ENCODE measurements around the gene PPP5C. TPM values are rescaled to one million over a fixed set of nuclear protein-coding genes. Genes with fewer than 3 reads are reported as not detected.

The PPP5C gene
- total and polyA plus RNA-seq, 9 of the 15 experiments (the other 6 are each of a cell fraction or from before 2014, with no cell fraction given) = 1.9 to 166 (median 108) TPM

GRCh38 chr19:46319613-46320012 lies 27.3 kb upstream of the PPP5C start:
- POLR2A ChIA-PET = interaction anchor here (0.7 kb wide), 2 partner anchors 281 to 329 kb away, joined by 3 read pairs; partner anchors contain the start of gene CALM3

More at GRCh38 chr19:46319613-46320012, 27.3 kb upstream of the PPP5C start:
- H3K36me3 ChIP-seq (ENCODE audit: control insufficient read depth, insufficient read depth, low read length) = no peaks in the 10 kb centered on the region
- no TSS peak for BruUV-seq (replicated peaks)
- TF ChIP-seq TAF15 (IDR thresholded peaks at IDR 0.05; ENCODE audit: low read depth, low read length) (no peak), ETV5 (CRISPR knock-in tag; IDR thresholded peaks at IDR 0.05; ENCODE audit: low read depth) (no peak), SRF (CRISPR knock-in tag; IDR thresholded peaks at IDR 0.05) (no peak), NR0B1 (IDR thresholded peaks at IDR 0.05; ENCODE audit: partially characterized antibody) (no peak), ZSCAN32 (CRISPR knock-in tag; IDR thresholded peaks at IDR 0.05) (no peak), ZNF274 (IDR thresholded peaks at IDR 0.05; ENCODE audit: borderline replicate concordance, low read depth, low read length) (no peak), TCF7L2 (IDR thresholded peaks at IDR 0.05; ENCODE audit: low read depth, low read length) (no peak)
- H3K27ac ChIP-seq (ENCODE audit: extremely low read depth, low read depth, low read length) = no peak overlapping the region
- intact Hi-C loops (cut with micrococcal nuclease) (no loop called here), in situ Hi-C loops (cut with MboI) (no loop called here)
- peaks cover 0 to 6% of the 10 kb centered on the region in 2 experiments; a peak in 2 of 5 replicates for H3K27me3 ChIP-seq (ENCODE audit: control insufficient read depth in 2 of 2, insufficient read depth in 2 of 2, low read length in 2 of 2)
- 8% methylated on average over 6 of the region's 6 CpGs for WGBS (ENCODE audit: insufficient coverage, low coverage, missing lambda C conversion rate)
- FAIRE-seq = no peak
- no peak overlapping the region for H3K4me3 ChIP-seq
- no peak overlapping the region for H2AFZ ChIP-seq (ENCODE audit: low read depth, low read length)
- H3K4me1 ChIP-seq (replicated peaks in 1 of 2; ENCODE audit: control insufficient read depth in 2 of 2, insufficient read depth in 2 of 2, low read length in 2 of 2) = no peaks in the 10 kb centered on the region; a peak in 1 of 5 replicates
- CTCF ChIA-PET (ENCODE audit: low intra/inter-chr PET ratio) = interaction anchor here (0.6 kb wide), 1 partner anchor 307 kb away, joined by 5 read pairs; no protein-coding TSS in a partner anchor
- no peak overlapping the region for H3K9ac ChIP-seq (ENCODE audit: insufficient read depth in 1 of 2, low read depth in 2 of 2, low read length in 2 of 2)
- no peaks in the 10 kb centered on the region for H3K79me2 ChIP-seq (ENCODE audit: control insufficient read depth, insufficient read depth, low read length)
- no peak for ATAC-seq
- no peak for DNase-seq (ENCODE audit: extremely low read depth in 1 of 4, low spot score in 3 of 4)
- H3K9me3 ChIP-seq (replicated peaks; ENCODE audit: control insufficient read depth, insufficient read depth, low read depth, low read length) = no peaks in the 10 kb centered on the region
- H3K9me1 ChIP-seq (ENCODE audit: control insufficient read depth, insufficient read depth, low read length) = no peaks in the 10 kb centered on the region
- no peaks in the 10 kb centered on the region for H4K20me1 ChIP-seq (replicated peaks; ENCODE audit: control insufficient read depth, insufficient read depth, low read length)
- no peak overlapping the region for H3K4me2 ChIP-seq (ENCODE audit: insufficient read depth, low read length)
